ENCODE measurements around the gene TLR4. TPM values are rescaled to one million over a fixed set of nuclear protein-coding genes. Genes with fewer than 3 reads are reported as not detected.

TLR4 gene
- polyA plus RNA-seq, 1 donor from 2014 or later, result 0.07 TPM

GRCh38 chr9:117672369-117672768, 31.8 kb upstream of the TLR4 start:
- no peak overlapping the region for H3K9ac ChIP-seq (ENCODE audit: low read length)

GRCh38 chr9:117677572-117677971, 26.6 kb upstream of the TLR4 start:
- no peaks in the 10 kb centered on the region for H3K27me3 ChIP-seq (ENCODE audit: insufficient read depth, low read depth, low read length)
- no peak overlapping the region for H3K9ac ChIP-seq (ENCODE audit: low read length)
- H3F3A ChIP-seq (ENCODE audit: insufficient read depth, low read length, poor library complexity, severe bottlenecking), result no peaks in the 10 kb centered on the region
- H3K9me3 ChIP-seq (ENCODE audit: low read length), result no peaks in the 10 kb centered on the region
- no peaks in the 10 kb centered on the region for H3K36me3 ChIP-seq (ENCODE audit: insufficient read depth, low read length)
- H3K27ac ChIP-seq (ENCODE audit: low read length), result no peak overlapping the region
- H2AFZ ChIP-seq (ENCODE audit: low read depth, low read length), result no peak overlapping the region
- no peak overlapping the region for H3K4me2 ChIP-seq (ENCODE audit: low read length)
- H4K20me1 ChIP-seq (ENCODE audit: insufficient read depth), result no peaks in the 10 kb centered on the region
- H3K4me3 ChIP-seq (ENCODE audit: low read length), result no peak overlapping the region
- H3K9me2 ChIP-seq (ENCODE audit: insufficient read depth, low read length), result no peaks in the 10 kb centered on the region
- no peak for TF ChIP-seq RAD21 (conservative IDR thresholded peaks at IDR 0.05)
- no peak for TF ChIP-seq MXI1 (conservative IDR thresholded peaks at IDR 0.05; ENCODE audit: poor library complexity, severe bottlenecking)
- TF ChIP-seq POLR2AphosphoS5 (IDR thresholded peaks at IDR 0.05), result no peak
- TF ChIP-seq EP300 (conservative IDR thresholded peaks at IDR 0.05; ENCODE audit: poor library complexity, severe bottlenecking), result no peak
- TF ChIP-seq EZH2 (IDR thresholded peaks at IDR 0.05; ENCODE audit: borderline replicate concordance, insufficient read depth, low read length, poor library complexity, severe bottlenecking), result no peak
- no peak for TF ChIP-seq REST (IDR thresholded peaks at IDR 0.05; ENCODE audit: borderline replicate concordance)
- TF ChIP-seq TAF1 (IDR thresholded peaks at IDR 0.05; ENCODE audit: low read depth), result no peak
- no peaks in the 10 kb centered on the region for H3K79me2 ChIP-seq (replicated peaks; ENCODE audit: insufficient read depth, low read length)

More at GRCh38 chr9:117672369-117672768, 31.8 kb upstream of the TLR4 start:
- Histone ChIP-seq H3K4me2 (ENCODE audit: low read length) (no peak overlapping the region), H3K27ac (ENCODE audit: low read length) (no peak overlapping the region), H3K79me2 (replicated peaks; ENCODE audit: insufficient read depth, low read length) (no peaks in the 10 kb centered on the region), H3K36me3 (ENCODE audit: insufficient read depth, low read length) (no peaks in the 10 kb centered on the region), H2AFZ (ENCODE audit: low read depth, low read length) (no peak overlapping the region), H3F3A (ENCODE audit: insufficient read depth, low read length, poor library complexity, severe bottlenecking) (no peaks in the 10 kb centered on the region), H3K27me3 (ENCODE audit: insufficient read depth, low read depth, low read length) (no peaks in the 10 kb centered on the region), H3K9me3 (ENCODE audit: low read length) (no peaks in the 10 kb centered on the region), H4K20me1 (ENCODE audit: insufficient read depth) (no peaks in the 10 kb centered on the region), H3K9me2 (ENCODE audit: insufficient read depth, low read length) (no peaks in the 10 kb centered on the region), H3K4me3 (ENCODE audit: low read length) (no peak overlapping the region)
- TF ChIP-seq MXI1 (conservative IDR thresholded peaks at IDR 0.05; ENCODE audit: poor library complexity, severe bottlenecking), result no peak
- TF ChIP-seq TAF1 (IDR thresholded peaks at IDR 0.05; ENCODE audit: low read depth), result no peak
- TF ChIP-seq POLR2AphosphoS5 (IDR thresholded peaks at IDR 0.05), result no peak
- no peak for TF ChIP-seq EZH2 (IDR thresholded peaks at IDR 0.05; ENCODE audit: borderline replicate concordance, insufficient read depth, low read length, poor library complexity, severe bottlenecking)
- no peak for TF ChIP-seq CTCF (IDR thresholded peaks at IDR 0.05; ENCODE audit: poor library complexity, severe bottlenecking)
- no peak for TF ChIP-seq RAD21 (conservative IDR thresholded peaks at IDR 0.05)
- no peak for TF ChIP-seq SMC3 (conservative IDR thresholded peaks at IDR 0.05; ENCODE audit: poor library complexity)
- TF ChIP-seq REST (IDR thresholded peaks at IDR 0.05; ENCODE audit: borderline replicate concordance), result no peak
- no peak for TF ChIP-seq EP300 (conservative IDR thresholded peaks at IDR 0.05; ENCODE audit: poor library complexity, severe bottlenecking)

All from neural cell (in vitro differentiated cells).